GM23338 (cell line): ENCODE data around the gene BSND.

Experiments used
- CREB1 ChIP-seq: fragments of 250-450 bp; sonication (Bioruptor Pico); IDR thresholded peaks from 2 replicates; pipeline ENCODE4 v1.5.0; 2020; ENCODE audit warnings: low read depth, mild to moderate bottlenecking, moderate library complexity
- CTCF ChIP-seq, 2 experiments: fragments of 200-600 bp in 1 of 2; sonication (generic) in 1 of 2; conservative IDR thresholded peaks; 2 replicates each; pipeline versions ENCODE4 v1.5.1 to v1.6.1; 2016 to 2017; ENCODE audit warnings: antibody characterized with exemption in 2 of 2, low read depth in 2 of 2, mild to moderate bottlenecking in 2 of 2, moderate library complexity in 1 of 2
- ETS1 ChIP-seq: IDR thresholded peaks from 2 replicates; pipeline ENCODE4 v1.6.1; 2016; ENCODE audit warnings: antibody characterized with exemption
- EZH2 ChIP-seq: fragments of 200-600 bp; sonication (generic); IDR thresholded peaks from one replicate; pipeline ENCODE4 v1.8.0; 2017; ENCODE audit warnings: antibody characterized with exemption, mild to moderate bottlenecking, low read depth; ENCODE audit not compliant: unreplicated experiment
- EZH2phosphoT487 ChIP-seq: fragments of 200-600 bp; sonication (generic); IDR thresholded peaks from one replicate; pipeline ENCODE4 v1.8.1; 2018; ENCODE audit warnings: antibody characterized with exemption; ENCODE audit not compliant: unreplicated experiment
- JUNB ChIP-seq: IDR thresholded peaks from one replicate; pipeline ENCODE4 v1.6.1; 2016; ENCODE audit warnings: antibody characterized with exemption; ENCODE audit not compliant: unreplicated experiment
- NANOG ChIP-seq: IDR thresholded peaks from 2 replicates; pipeline ENCODE4 v1.6.1; 2016; ENCODE audit warnings: antibody characterized with exemption, borderline replicate concordance
- POLR2AphosphoS5 ChIP-seq: IDR thresholded peaks from 2 replicates; pipeline ENCODE4 v1.6.1; 2016; ENCODE audit warnings: antibody characterized with exemption, low read depth
- REST ChIP-seq: IDR thresholded peaks from one replicate; pipeline ENCODE4 v1.6.1; 2018; ENCODE audit warnings: antibody characterized with exemption; ENCODE audit not compliant: unreplicated experiment
- STAT1 ChIP-seq: IDR thresholded peaks from one replicate; pipeline ENCODE4 v1.6.1; 2016; ENCODE audit warnings: antibody characterized with exemption; ENCODE audit not compliant: unreplicated experiment
- ZNF114 ChIP-seq: fragments of 250-450 bp; sonication (Bioruptor Pico); IDR thresholded peaks from 2 replicates; pipeline ENCODE4 v1.5.0; 2020; ENCODE audit warnings: mild to moderate bottlenecking, moderate library complexity

- TF ChIP-seq CTCF (conservative IDR thresholded peaks at IDR 0.05; ENCODE audit: low read depth in 2 of 2) (no peak), CREB1 (no peak), EZH2 (no peak), JUNB (no peak), EZH2phosphoT487 (no peak), REST (no peak), ZNF114 (CRISPR knock-in tag) (no peak), POLR2AphosphoS5 (no peak), NANOG (no peak), STAT1 (no peak), ETS1 (no peak)
These were observed 62.4 kb downstream of the BSND start for GRCh38 chr1:55061000-55061705.
